HG02588 (cell line): ENCODE results near the gene RDH16.

ENCODE experiments used
- ATAC-seq: cut with Tn5 transposase; IDR thresholded peaks from one replicate; pipeline ENCODE4 v1.9.1; 2021; ENCODE audit warnings: mild to moderate bottlenecking, moderate library complexity; ENCODE audit not compliant: unreplicated experiment

Gene RDH16

DNA sequence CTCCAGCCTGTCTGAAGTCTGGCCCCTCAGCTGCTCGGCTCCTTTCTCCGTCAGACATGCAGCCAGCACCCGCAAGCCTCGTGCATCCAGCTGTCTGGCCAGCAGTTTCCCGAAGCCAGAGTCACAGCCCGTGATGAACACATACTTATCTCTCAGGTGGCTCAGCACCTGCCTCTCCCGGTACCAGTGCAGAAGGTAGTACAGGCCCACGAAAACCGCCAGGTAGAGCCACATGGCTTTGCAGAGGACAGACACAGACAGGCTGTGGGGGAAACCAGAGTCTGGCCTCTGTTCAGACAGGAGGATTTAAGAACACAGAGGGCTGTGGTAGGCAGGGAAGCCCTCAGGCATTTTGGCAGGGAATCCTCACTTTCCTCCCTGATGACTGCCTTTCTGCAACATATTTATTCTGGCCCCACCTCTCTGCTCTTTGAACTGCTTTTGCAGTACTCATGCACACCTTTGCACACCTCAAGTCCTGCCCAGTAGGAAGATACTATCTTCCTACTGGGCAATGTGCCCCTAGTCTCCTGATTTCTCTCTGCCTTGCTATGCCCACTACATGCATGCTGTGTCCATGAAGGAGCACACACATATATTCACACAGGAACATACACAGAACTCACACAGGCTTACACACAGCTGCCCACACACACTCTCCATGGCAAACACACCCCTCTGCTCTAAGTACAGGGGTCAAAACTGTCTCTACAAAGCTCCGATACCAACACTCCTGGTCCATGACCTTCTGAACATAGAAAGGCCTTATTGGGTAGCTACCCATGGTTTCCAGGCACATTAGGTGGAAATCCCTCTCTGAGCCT is at the start of gene RDH16:
Gene RDH16, minus strand, starts transcription at position 380 of the 824 bp plus-strand sequence. Its CDS starts 146 bp downstream, at position 234.
- ATAC-seq, result no peak

GRCh38 chr12:57006809-57007475 is 49.5 kb upstream of the RDH16 start:
- ATAC-seq, result no peak

DNA sequence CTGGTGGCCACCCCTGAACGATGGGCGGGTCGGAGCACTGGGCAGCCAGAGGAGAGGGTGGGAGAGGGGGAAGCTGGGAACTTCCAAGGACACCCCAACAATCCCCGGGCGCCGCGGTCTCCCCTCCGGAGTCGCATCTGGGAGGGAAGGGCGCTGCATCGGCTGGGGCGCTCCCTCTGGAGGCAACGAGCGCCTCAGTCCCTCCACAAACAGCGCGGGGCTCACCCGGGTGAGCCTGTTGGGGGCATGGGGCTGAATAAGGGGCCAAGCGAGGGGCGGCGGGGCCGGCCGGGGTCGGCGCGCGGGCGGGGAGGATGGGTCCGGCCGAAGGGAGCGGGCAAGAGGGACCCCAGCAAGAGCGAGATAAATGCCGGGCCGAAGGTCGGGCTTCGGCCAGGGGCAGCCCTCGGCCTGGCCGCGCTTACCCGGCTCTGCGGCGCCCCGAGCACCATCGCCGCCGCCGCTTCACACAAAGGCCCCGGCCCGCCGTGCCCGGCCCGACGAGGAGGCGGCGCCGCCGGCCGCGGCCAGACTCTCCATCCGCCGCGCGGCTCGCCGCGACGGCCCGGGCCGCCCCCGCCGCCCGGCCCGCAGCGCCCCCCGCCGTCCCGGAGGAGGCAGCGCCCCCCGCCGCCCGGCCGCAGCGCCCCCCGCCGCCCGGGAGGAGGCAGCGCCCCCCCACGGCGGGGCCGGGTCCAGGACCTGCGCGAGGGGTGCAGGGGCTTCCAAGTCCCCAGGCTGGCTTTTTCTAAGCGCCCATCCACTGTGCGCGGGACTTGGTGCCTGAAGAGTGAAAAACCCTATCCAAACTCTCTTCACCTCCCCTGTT is 48.8 kb upstream of the RDH16 start, which contains the start of gene ZBTB39:
Gene ZBTB39, minus strand, starts transcription at position 567 of the 829 bp plus-strand sequence. CDS start 1,629 bp downstream, outside the sequence.
- ATAC-seq, result peak; percentile 65

GRCh38 chr12:57004651-57005050 is 47.2 kb upstream of the RDH16 start:
- ATAC-seq, result no peak

DNA sequence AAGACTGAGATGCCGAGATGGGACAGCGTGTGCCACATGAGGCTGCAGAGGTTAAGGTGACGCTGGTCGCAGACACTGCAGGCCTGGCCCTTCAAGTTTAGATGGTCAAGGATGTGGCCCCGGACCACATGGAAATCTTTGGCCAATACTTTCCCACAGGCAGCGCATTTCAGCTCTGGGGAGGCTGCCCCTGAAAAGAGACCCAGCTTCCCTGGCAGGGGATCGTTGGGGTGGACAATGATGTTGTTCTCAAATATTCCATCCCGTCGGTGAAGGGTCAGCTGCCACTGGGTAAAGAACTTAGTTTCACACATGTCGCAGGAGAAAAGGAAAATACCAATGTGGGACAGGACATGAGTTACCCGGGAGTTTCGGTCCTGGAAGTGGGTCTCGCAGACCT is 46.0 kb upstream of the RDH16 start:
- ATAC-seq, result no peak

GRCh38 chr12:57001448-57001906 is 44.1 kb upstream of the RDH16 start:
- no peak for ATAC-seq

DNA sequence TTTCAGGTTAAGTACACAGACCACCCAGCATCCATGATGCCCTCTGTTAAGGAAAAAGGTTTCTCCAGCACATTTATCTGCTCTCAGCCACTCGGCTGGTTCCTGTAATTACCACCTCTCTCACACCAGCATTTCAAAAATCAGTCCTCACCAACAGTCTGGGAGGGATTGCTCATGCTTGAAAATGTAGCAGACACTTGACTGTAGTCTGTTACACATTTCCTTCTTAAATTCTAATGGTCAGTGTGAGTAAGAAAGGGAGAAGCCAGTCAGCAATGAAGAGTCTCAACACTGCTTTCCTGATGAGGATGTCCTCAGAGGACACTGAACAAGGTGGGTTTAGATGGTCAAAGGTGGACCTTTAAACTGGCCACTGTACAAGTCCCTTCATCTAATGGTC is 43.0 kb upstream of the RDH16 start:
- no peak for ATAC-seq

- ATAC-seq, result no peak
These were observed 42.0 kb upstream of the RDH16 start for GRCh38 chr12:56999456-56999855.

DNA sequence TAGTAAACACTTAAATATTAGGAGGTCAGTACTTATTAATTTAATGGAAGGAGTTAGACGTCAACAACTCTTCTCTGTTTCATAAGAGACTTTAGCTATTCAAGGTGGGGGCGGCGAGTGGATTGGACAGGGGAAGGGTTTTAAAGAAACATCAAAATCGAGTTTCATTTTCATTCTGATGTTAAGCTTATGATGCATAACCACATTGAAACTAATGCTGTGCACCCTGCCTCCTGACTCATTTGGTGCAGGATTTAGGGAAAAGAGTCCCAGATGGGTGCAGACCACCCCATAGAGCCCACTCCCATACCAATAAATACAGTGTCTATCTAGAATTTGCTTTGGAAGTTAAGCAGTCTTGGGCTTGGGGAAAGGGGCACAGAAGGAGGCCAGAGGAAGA is 41.6 kb upstream of the RDH16 start:
- ATAC-seq, result peak; percentile 75

GRCh38 chr12:56998316-56998715 is 40.9 kb upstream of the RDH16 start:
- no peak for ATAC-seq

DNA sequence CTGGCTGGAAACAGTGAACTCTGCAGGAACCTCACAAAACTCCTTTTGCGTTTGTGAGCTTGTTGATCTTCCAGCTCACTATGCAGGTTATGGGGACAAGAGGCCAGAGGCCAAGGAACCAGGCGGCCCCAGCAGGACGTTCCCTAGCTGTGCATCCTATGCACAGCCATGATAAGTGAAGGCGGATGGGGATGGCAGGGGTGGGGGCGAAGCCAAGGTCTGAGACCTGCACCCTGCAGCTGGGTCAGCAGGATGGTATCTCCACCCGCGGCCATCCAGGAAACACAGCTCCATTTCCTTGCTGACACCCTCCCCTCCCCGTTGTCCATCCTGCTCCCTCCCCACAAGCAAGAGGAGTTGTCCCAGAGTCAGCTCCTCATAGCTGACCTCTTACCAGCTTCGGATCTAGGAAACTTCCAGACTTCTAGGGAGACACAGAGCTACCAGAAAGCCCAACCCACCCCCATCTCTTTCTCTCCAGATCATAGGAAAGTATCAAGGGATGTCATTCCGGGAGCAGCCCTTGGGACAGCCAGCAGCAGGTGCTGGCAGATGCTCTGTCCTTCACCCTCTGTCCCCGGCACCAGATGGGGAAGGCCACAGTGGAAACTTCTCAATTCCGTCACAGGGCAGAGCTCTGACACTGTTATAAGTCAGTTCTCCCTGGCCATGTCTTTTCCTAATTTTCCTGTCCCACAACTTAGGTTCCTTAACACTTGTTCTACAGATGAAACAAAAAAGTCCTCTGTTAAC is 39.6 kb upstream of the RDH16 start:
- no peak for ATAC-seq

- no peak for ATAC-seq
These were observed 38.6 kb upstream of the RDH16 start for GRCh38 chr12:56995930-56996496.

GRCh38 chr12:56995201-56995929 is 38.0 kb upstream of the RDH16 start:
- ATAC-seq, result no peak

- no peak for ATAC-seq
These were observed 36.9 kb upstream of the RDH16 start for GRCh38 chr12:56994231-56994746.

GRCh38 chr12:56993346-56993745 is 35.9 kb upstream of the RDH16 start:
- no peak for ATAC-seq

- no peak for ATAC-seq
These were observed 34.2 kb upstream of the RDH16 start for GRCh38 chr12:56991319-56992246.

DNA sequence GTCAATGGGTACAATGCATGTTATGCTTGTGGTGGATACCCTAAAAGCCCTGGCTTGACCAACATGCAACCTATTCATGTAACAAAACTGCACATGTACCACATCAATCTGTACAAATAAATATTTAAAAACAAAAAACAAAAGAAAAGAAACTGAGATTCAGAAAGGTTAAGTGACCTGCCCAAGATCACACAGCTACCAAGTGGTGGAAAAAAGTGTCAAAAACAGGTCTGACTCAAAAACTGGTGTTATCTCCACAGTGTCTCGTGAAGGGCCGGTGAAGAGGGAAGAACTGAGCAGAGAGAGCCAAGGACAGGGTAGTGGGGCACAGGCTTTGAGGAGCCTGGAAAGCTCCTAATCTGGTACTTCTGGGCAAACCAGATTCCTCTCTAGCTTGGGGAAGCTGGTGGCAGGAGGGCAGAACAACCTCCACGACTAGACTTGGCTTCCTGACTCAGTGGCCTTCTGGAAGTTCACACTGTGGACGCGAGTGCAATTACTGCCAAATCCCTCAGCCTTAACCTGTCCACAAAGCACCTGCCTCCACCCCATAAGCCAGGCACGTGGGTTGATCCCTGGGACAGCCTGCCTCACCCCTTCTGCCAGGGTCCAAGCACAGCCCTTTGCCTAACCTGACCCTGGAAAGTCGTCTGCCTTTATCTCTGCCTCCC is 33.4 kb upstream of the RDH16 start:
- no peak for ATAC-seq
